Superior temporal gyrus (tissue), 1 donor: ENCODE results near the gene EHD1.

Experiments
- DNase-seq: peaks from one replicate; pipeline ENCODE4 v3.0.0-alpha.2; 2016; ENCODE audit errors: extremely low spot score

Gene EHD1

DNA sequence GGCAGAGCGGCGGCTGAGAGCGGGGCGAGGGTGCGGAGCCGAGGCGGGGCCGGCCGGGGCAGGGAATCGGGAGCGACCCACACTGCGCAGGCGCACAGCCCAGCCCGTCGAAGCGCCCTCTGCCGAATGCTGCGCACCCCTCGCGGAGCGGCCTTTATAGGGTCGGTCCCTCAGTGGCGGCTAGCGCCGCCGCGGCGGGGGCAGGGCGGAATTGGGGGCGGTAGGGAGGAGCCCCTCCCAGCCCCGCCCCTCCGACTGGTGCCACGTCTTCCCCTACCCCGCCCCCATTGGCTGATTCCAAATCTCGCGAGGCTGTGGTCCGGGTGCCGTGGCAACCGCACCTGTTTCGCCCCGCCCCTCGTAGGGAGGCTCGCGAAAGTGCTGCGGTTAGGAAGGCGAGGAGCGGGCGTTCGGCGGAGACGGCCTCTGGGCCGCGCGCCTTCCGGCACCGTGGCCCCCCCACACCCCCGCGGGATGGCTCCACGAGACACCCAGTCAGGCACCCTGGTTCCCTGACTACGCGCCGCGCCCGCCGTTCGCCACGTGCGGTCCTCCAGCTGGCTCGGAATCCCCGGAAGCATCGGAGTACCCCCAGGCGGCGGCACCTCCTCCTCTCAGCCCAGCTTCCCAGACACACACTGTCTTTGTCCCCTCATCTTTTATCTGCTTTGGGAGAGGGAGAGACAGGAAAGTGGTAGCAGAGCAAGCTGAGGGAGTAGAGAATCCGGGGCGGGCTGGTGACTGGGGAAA, at the start of gene EHD1:
TSS of gene EHD1 (minus strand) at position 128 of the 750 bp plus-strand sequence. CDS start 157 bp downstream, outside the sequence.
- DNase-seq, result peak; percentile 97

DNA sequence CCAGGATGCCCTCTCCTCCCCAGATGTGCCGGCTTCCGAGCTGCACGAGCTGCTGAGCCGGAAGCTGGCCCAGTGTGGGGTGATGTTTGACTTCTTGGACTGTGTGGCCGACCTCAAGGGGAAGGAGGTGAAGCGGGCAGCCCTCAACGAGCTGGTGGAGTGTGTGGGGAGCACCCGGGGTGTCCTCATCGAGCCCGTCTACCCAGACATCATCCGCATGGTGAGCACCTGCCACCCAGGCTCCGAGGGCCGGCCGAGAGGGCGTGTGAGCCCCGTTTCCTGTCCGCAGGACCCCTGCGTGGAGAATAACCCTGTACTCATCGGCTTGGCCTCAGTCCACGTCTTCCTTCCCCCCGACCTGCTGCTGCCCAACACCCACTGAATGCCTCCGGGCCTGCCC, 48.3 kb upstream of the EHD1 start:
- no peak for DNase-seq

DNA sequence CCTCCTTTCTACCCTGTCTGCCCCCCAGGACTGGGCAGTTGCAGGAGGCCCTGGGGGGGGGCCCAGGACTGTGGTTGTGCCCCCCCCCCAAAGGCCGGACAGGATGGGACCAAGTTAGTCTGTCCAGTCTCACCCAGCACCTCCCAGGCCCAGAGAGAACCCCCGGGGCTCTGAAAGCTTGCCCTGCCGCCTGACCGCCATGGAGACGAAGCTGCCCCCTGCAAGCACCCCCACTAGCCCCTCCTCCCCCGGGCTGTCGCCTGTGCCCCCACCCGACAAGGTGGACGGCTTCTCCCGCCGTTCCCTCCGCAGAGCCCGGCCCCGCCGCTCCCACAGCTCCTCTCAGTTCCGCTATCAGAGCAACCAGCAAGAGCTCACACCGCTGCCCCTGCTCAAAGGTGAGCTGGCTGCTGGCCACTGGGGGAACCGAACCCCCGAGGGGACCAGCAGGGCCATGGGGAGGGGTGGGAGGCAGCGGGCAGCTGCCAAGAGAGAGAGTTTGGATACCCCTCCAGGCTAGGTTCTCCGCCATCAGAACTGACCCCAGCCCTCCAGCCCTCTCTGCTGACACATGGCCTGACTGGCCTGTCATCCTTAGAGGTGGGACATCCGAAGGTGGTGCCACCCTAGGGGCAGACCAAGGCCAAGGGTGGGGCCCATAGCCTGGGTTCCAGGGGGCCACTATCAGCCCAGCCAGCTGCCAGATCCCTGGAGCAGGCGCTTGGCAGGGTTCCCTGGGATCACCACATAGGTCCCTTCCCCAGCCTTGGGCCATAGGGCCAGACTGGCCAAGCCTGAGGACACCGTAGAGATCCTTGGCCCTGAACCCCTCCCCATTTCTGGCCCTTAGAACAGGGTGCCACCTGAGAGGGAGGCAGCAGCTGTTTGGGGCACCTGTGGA, 47.4 kb upstream of the EHD1 start:
- no peak for DNase-seq

DNA sequence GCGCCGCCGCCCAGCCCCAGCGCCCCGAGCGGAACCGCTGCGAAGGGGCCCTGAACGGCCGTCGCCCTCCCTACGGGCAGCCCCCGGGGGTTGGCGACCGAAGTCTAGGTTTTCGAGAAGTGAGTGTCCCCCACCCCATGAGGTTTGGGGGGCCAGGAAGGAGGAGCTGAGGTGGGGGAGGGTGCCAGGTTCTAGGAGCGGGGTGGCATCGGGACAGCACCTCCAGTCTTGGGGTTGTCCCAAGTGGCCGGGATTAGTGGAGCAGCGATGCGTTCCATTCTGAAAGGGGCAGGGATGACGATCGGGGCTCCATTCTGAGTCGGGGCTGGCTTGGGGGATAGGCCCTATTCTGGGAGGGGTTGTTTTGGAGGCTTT, 46.5 kb upstream of the EHD1 start:
- no peak for DNase-seq

DNA sequence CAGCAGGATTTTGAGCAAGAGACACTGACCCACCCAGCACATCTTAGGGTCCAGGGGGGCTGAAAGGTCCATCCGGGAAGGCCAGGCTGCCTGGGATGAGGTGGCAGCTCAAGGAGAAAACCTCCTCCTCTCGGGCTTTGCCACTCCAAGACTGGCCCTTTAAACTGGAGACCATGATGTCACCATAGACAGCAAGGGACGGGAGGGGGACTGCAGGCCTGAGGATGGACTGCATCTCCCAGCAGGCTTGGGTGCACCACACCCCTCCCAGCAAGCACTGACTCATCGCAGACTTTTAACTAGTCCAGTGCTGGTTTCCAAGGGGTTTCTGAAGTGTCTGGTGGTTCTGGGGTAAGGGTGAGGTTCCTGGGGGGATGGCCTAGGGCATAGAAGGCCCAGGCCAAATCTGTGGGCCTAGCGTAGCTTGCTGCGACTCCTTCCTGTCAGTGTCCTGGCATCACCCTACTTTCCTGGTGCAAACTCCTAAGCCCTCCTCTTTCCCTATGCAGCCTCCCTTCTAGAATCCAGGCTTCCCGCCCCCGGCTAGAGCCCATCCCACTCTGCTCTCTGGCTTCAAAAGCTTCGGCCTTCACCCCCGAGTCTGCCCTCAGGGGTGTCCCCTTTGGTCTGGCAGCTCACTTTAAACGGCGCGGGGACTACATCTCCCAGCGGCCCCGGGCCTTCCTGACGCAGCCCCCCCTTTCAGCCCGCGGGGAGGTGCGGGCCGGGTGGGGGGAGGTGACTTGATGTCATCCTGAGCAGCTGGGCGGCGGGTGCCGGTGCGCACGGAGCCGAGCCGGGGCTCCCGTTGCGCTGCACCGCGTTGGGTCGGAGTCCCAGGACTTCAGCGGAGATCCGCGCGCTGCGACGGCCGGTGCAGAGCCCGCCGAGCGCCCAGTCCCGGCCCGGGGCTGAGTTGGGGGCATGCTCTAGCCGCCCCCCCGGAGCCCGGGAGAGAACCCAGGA, 45.8 kb upstream of the EHD1 start, which contains the start of gene PPP2R5B:
TSS of gene PPP2R5B (plus strand) at position 746 of the 966 bp plus-strand sequence. CDS start 1,046 bp downstream, outside the sequence.
- peak; percentile 97 for DNase-seq

DNA sequence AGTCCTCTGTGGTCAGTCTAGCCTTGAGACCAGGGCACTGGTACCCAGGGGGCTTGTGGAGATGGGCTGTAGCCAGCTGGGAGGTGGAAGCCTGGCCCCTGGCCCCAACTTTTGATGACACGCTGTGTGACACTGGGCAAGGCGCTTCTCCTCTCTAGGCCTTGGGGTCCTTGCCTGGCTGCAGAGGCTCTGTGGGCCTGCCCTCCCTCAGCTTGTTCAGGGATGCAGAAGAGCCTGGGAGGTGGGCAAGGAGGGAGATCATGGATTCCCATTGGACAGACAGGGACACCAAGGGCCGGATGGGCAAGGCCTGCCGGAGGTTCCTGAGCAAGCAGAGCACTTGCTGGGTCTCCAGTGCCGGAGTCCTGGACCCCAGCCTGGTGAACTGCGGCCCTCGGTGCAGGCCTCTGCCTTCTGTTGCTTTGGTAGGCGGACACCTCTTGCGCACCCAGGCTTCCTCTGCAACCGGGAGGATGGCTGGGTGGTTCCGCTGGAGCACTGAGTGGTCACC, 44.8 kb upstream of the EHD1 start:
- no peak for DNase-seq

DNA sequence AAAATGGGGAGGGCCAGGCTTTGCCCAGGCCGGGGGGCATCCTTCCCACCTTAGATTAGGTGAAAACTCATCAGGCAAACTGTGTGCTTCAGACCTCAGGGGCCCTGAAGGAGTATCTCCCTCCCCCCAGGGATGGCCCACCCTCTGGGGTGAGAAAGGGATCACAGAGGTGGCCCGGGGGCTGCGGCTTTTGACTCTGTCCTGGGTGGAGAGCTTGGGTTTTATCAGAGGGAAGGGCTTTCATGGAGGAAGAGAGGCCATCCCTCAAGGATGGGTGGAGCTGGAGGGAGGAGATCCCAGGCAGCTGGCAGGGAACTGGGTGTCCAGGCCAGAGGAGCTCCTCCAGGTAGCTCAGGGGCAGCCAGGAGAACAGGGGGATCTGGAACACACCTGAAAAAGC, 43.0 kb upstream of the EHD1 start:
- DNase-seq, result no peak

DNA sequence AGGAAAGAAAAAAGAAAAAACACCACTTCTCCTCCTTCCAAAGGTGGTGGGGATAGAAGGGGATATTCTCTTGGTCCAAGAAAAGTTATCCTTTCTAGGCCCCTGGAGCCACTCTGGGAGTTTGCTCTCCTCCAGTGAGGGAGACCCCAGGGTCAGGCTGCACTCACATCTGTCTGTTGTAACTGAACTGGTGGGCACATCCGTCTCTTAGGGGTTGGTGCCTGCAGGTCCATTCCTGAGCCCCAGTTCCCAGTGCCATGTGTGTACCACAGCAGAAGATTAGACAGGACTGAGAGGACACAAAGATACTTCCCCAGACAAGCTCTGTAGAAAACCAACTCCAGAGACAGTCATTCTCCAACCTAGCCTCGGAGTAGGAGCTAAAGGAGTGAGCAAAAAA, 41.7 kb upstream of the EHD1 start:
- no peak for DNase-seq

DNA sequence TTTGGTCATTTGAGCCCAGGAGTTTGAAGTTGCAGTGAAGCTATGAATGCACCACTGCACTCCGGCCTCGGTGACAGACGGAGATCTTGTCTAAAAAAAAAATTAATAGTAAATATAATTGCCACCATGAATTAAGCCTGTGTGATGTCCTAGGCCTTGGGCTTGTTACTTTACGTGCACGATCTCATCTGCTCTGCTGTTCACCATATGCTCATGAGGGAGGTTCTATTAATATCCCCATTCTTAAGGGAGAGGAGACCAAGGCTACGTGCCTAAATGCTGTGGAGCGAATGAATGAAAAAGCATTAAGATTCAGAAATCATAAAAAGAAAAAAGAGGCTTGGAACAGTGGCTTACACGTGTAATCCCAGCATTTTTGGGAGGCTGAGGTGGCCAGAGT, 41.2 kb upstream of the EHD1 start:
- peak; percentile 47 for DNase-seq

DNA sequence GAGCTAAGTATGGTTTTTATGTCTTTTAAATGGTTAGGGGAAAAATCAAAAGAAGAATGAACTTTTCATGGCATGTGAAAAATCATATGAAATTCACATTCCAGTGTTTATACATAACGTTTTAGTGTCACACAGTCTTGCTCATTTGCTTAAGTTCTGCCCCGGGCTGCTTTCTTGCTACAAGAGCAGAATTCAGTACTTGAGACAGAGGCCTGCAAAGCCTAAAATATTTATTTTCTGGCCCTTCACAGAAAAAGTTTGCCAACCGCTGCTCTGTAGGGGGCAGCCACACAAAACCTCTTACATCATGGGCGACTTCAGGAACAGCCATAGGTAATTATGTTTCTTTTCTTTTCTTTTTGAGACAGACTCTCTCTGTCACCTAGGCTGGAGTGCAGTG, 39.6 kb upstream of the EHD1 start:
- peak; percentile 26 for DNase-seq

DNA sequence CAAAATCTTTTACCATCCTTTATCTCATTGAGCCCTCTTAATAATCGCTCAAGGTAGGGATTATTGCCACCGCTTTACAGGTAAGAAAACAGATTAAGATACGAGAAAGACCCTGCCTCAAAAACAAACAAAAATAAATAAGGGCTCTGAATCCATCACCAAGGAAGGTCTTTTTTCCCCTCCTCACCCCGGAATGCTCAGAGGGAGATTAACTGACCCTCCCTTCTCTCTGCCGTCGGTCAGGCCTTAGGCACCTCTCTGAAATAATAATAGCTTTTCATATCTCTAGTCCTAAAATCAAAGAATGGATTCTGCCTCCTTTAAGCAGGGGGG, 39.2 kb upstream of the EHD1 start:
- no peak for DNase-seq

DNA sequence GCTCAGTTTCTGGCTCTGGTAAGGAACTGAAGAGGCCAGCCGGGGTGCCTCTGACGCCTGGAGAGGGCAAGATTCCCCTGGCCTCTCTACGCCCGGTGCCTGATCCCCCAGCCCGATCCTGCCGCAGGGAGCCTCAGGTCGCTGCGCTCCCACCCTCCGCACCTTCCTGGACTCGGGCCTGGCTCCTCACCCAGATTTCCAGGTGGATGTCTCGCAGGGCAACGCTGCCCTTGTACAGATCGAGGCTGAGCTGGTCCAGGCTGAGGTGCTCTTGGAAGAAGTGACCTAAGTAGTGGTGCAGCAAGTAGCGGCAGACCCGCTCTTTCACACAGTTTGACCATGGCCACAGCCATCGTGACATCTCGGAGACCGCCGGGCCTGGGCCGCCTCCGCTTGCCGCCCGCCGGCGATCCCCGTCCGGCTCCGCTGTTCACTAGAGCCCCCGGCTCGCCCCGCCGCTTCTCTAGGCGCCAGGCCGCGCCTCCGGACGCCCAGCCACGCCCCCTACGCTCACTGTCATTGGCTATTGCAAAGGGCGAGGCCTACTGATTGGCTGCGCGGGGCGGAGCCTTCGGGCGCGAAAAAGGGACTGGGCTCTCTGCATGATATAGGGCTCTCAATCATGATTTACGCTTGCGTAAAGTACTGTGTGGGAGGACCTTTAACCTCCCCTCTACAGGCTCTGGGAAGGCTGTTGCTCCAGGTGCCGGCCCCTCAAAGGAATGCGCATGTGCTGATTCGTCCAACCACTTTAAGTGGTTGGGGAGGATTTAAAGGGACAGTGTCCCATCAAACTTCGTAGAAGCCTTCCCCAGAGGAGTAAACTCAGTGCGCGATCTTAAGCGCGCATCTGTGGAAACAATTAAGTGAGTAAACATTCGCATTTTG, 38.6 kb upstream of the EHD1 start, which contains the start of gene ATG2A:
TSS of gene ATG2A (minus strand) at position 435 of the 888 bp plus-strand sequence. CDS start at position 361, 74 bp downstream.
- peak; percentile 100 for DNase-seq

DNA sequence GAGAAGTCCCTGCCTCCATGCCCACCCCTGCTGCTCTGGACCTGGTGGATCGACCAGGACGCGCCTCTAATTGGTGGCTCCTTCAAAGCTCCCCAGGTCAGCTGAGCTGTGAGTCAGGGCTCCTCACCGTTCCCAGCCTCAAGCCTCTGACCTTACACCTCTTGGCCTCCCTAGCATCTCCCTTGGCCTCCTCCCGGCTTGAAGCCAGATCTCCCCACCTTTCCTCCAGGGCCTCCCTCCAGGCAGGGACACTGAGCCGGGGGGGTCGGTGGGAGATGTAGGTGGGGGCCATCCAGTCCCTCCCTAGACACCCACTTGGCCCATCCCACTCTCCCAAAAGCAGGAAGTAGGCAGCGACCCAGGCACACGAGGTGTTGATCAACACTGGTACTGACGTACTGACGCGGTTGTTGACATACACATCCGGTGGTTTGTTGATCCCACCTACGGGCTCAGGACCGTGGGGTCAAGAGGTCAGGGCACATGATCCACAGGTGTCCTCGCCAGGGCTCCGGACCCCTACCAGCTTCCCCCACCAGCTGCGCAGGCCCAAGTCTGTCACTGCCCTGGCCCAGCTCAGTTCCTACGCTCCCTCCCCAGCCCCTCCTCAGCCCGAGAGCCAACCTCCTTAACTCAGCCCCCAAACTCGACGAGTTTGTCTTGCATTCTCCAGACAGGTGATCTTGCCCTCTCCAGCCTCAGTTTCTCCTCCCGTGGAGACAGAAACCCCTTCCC, 37.8 kb upstream of the EHD1 start:
- no peak for DNase-seq

DNA sequence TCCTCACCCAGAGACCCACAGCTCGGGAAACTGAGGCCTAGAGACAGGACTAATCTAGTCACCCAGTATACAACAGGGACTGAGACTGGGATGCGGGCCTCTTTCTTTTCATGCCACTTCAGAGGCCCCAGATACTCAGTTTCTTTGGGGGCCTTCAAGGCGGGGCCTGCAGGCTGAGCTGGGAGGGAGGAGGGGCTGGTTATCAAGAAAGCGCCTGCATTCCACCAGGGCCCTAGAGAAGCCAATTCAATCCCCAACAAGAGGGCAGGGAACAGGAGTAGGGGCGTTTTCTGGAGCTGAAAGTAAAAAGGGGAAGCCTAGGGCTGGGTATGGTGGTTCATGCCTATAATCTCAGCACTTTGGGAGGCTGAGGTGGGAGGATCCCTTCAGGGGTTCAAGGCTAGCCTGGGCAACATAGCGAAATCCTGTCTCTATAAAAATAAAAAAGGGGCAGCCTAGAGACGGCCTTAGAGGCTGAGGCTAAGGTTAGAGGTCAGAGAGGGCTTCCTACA, 37.0 kb upstream of the EHD1 start:
- no peak for DNase-seq

DNA sequence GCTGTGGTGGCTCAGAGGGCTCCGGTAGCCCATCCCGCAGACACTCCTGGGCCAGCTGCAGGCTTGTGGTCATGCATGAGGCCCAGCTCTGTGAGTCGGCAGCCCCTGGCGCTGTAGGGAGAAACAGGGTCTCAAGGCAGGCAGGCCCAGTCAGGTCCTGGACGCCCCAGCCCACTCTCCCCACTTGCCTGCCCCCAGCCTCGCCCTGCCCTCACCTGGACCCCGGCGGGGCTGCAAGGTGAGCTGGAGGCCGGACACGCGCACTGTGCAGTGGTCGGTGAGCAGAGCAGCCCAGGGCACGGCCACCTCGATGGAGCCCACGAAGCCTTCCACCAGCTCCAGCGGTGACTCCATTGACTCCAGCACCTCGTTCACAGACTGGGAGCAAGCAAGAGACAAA, 35.7 kb upstream of the EHD1 start:
- DNase-seq, result no peak

DNA sequence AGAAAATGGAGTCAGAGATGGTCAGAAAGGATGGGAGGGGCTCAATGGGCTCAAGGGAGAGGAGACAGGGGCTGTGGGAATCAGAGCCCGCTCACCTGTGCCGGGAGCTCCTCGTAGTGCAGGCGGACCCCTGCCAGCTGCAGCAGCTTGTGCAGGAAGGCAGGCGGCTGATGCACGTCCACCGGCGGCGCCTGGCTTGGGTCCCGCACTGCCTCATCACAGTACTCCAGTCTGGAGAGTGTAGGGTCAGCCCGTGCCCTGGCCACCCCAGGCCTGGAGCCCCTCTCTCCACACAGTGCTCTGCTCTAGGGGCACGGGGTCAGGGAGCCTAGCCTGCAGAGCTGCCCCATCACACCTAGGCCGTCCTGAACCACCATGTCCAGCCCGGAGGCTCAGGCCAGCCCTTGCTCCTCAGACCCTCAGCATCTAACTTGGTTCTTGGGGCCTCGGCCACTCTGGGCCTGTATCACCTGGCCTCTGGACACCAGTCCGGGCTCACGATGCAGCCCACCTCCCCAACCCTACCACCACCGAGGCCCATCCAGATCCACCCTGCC, 34.8 kb upstream of the EHD1 start:
- no peak for DNase-seq

DNA sequence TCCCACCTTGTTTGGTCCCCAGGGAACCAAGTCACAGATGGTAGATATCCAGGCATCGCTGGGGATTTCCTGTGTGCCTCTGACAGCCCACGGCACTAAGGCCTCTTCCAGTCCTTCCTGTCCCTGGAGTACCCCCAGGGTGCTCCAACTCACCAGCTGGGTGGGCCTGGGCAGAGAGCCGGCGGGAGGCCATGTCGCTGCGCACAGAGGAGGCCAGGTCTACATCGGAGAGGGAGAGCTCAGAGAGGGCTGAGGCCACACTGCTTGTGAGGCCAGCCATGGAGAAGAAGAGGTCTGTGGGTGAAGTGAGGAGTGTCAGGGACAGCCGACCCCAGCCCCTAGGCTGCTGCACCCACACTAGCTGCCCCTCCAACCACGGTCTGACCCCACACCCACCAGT, 33.3 kb upstream of the EHD1 start:
- no peak for DNase-seq

DNA sequence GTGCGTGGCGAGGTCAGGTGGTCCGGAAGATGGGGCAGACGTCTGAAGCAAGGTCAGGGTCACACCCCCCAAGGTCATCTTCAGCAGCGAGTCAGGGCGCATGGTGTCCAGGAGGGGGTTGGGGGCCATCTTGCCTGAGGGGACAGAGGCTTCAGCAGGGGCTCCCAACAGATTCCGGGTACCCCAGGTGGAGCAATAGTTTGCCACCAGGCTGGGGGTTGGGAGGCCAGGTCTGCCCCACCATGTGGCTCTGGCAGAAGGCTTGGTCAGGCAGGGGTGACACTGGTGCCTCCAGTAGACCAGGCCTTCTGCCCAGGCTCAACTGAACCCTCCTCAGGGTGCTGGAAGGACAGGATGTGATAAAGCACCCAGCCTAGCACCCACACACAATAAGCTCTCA, 32.7 kb upstream of the EHD1 start:
- no peak for DNase-seq

DNA sequence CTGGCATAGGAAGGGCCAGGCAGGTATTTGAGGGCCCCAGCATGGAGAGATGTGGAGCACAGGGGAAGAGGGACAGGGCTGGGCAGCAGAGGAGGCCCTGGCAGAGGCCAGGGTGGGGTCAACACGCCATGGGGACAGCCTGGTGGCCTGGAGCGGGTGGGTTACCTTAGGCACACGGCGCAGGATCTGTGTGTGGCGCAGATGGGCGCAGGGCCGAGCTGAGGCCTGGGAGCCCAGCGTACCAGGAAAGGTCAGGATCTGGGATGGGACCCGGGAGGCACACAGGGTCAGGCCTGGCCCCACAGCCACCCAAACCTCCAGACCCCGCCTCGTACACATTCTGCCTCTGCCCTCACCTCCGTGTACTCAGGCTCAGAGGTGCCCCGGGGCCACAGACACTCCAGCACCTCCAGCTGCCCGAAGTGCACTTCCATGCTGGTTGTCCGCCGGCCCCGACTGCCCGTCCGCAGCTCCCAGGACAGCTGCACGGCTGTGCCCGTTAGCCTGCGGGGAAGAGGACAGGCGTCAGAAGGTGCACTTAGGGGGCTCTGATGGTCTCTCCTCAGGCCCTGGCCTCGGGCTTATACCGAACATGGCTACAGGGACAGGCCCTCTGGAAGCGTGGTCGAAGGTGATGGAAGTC, 32.2 kb upstream of the EHD1 start:
- DNase-seq, result no peak
